Limb (tissue), 2 donors: ENCODE results near the gene FOXA3.

Experiments
- DNase-seq, 2 donors: peaks; one replicate each; pipeline ENCODE4 v3.0.0-alpha.2; 2016; ENCODE audit errors: extremely low spot score in 2 of 2

FOXA3 gene

GRCh38 chr19:45863840-45864628, at the start of gene FOXA3:
Gene FOXA3 (plus strand): TSS chr19:45864326. CDS start chr19:45864457, 131 bp downstream.
- DNase-seq: peak in 1 of 2 donors; percentile 67

GRCh38 chr19:45814851-45815480, 49.2 kb upstream of the FOXA3 start, which contains the start of gene RSPH6A:
Gene RSPH6A (minus strand): TSS chr19:45815308. CDS start chr19:45815176, 132 bp downstream.
- no peak for DNase-seq

GRCh38 chr19:45815481-45816216, 48.5 kb upstream of the FOXA3 start:
- DNase-seq: peak; percentile 55 to 84

- no peak for DNase-seq
These were observed 47.7 kb upstream of the FOXA3 start for GRCh38 chr19:45816236-45817009.

GRCh38 chr19:45817010-45817724, 47.0 kb upstream of the FOXA3 start:
- peak; percentile 88 to 93 for DNase-seq

- no peak for DNase-seq
These were observed 46.3 kb upstream of the FOXA3 start for GRCh38 chr19:45817725-45818301.

- no peak for DNase-seq
These were observed 44.4 kb upstream of the FOXA3 start for GRCh38 chr19:45819769-45820168.

GRCh38 chr19:45820413-45821102, 43.6 kb upstream of the FOXA3 start:
- DNase-seq: no peak

GRCh38 chr19:45821103-45821521, 43.0 kb upstream of the FOXA3 start:
- no peak for DNase-seq

GRCh38 chr19:45821570-45821969, 42.6 kb upstream of the FOXA3 start:
- no peak for DNase-seq

GRCh38 chr19:45822716-45823115, 41.4 kb upstream of the FOXA3 start:
- no peak for DNase-seq

GRCh38 chr19:45823182-45823581, 40.9 kb upstream of the FOXA3 start:
- DNase-seq: no peak

GRCh38 chr19:45824041-45824471, 40.1 kb upstream of the FOXA3 start:
- no peak for DNase-seq

GRCh38 chr19:45824531-45825262, 39.4 kb upstream of the FOXA3 start:
- no peak for DNase-seq

- no peak for DNase-seq
These were observed 38.9 kb upstream of the FOXA3 start for GRCh38 chr19:45825263-45825605.

GRCh38 chr19:45825917-45826893, 37.9 kb upstream of the FOXA3 start:
- no peak for DNase-seq

GRCh38 chr19:45826934-45827333, 37.2 kb upstream of the FOXA3 start:
- no peak for DNase-seq
